Osteoblast (primary cell): Measurements from ENCODE around the gene TTLL7. TPM values are rescaled to one million over a fixed set of nuclear protein-coding genes. Genes with fewer than 3 reads are reported as not detected.

ENCODE experiments used
- DNase-seq: peaks from one replicate; pipeline ENCODE4 v3.0.0; 2011; ENCODE audit warnings: low spot score, mixed read lengths; ENCODE audit not compliant: insufficient read length; ENCODE audit errors: missing footprints
- H2AFZ ChIP-seq: 2 replicates; pipeline ENCODE4 v1.6.0; 2011; ENCODE audit warnings: mild to moderate bottlenecking, low read length
- H3K27ac ChIP-seq: 2 replicates; pipeline ENCODE4 v1.5.1; 2011; ENCODE audit warnings: mild to moderate bottlenecking, low read depth, low read length, moderate library complexity
- H3K27me3 ChIP-seq: 2 replicates; pipeline ENCODE4 v1.6.0; 2012; ENCODE audit warnings: mild to moderate bottlenecking, control low read depth, inconsistent platforms, low read length, moderate library complexity; ENCODE audit not compliant: insufficient read depth
- H3K36me3 ChIP-seq: 2 replicates; pipeline ENCODE4 v1.5.1; 2011; ENCODE audit warnings: mild to moderate bottlenecking, low read length, control low read depth, moderate library complexity; ENCODE audit not compliant: insufficient read depth
- H3K4me1 ChIP-seq: 2 replicates; pipeline ENCODE4 v1.5.1; 2011; ENCODE audit warnings: mild to moderate bottlenecking, low read length, control low read depth, moderate library complexity; ENCODE audit not compliant: insufficient read depth
- H3K4me2 ChIP-seq: 2 replicates; pipeline ENCODE4 v1.6.0; 2011; ENCODE audit warnings: mild to moderate bottlenecking, low read length; ENCODE audit not compliant: insufficient read depth
- H3K4me3 ChIP-seq: fragments of 200-600 bp; sonication (generic); 3 replicates; pipeline ENCODE4 v1.5.1; 2012; ENCODE audit warnings: mild to moderate bottlenecking, low read length, inconsistent platforms; ENCODE audit not compliant: insufficient read depth
- H3K79me2 ChIP-seq: 2 replicates; pipeline ENCODE4 v1.6.0; 2012; ENCODE audit warnings: mild to moderate bottlenecking, low read length, control low read depth, inconsistent platforms; ENCODE audit not compliant: insufficient read depth
- H3K9me3 ChIP-seq: 2 replicates; pipeline ENCODE4 v1.5.1; 2011; ENCODE audit warnings: low read depth, low read length, control low read depth
- H4K20me1 ChIP-seq: 2 replicates; pipeline ENCODE4 v1.6.0; 2012; ENCODE audit warnings: mild to moderate bottlenecking, low read length, control low read depth; ENCODE audit not compliant: insufficient read depth
- total RNA-seq: library from RNA; depleted of rRNA; stranded (reverse); fragments of >200 nt; gene quantifications from 2 replicates; pipeline ENCODE4 v1.2.3, GENCODE V29; 2012
- TF ChIP-seq, protein P1 (sequence below): IDR thresholded peaks from 2 replicates; pipeline ENCODE4 v1.5.1; 2011; ENCODE audit warnings: mild to moderate bottlenecking, low read depth, low read length, moderate library complexity; ENCODE audit errors: extremely low read depth

The TTLL7 gene
- total RNA-seq, 1 donor: 13.8 TPM

DNA sequence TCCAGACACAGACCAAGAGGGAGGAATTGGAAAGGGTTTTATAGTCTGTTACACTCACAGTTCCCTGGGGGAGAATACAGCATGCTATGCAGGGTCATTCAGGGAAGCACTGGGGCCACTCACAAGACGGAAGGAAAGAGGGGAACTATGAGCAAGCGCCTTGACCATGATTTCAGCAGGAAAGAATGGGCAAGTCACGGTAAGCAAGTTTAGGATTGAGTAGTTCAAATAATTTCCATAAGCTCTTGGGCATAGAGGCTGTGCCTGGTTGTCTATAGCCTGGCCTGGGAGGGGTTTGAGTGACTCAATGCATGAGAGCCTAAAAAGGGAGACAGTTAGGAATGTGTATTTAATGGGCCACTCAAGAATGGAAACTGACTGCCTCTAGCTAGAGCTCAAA is 176.7 kb downstream of the TTLL7 start:
- Histone ChIP-seq H3K27ac (no peak overlapping the region), H3K4me3 (no peak overlapping the region), H3K79me2 (no peaks in the 10 kb centered on the region), H3K4me2 (no peak overlapping the region), H4K20me1 (no peaks in the 10 kb centered on the region), H3K9me3 (no peaks in the 10 kb centered on the region), H3K36me3 (no peaks in the 10 kb centered on the region), H2AFZ (no peak overlapping the region), H3K4me1 (no peaks in the 10 kb centered on the region), H3K27me3 (no peaks in the 10 kb centered on the region)
- TF ChIP-seq, protein P1, sequence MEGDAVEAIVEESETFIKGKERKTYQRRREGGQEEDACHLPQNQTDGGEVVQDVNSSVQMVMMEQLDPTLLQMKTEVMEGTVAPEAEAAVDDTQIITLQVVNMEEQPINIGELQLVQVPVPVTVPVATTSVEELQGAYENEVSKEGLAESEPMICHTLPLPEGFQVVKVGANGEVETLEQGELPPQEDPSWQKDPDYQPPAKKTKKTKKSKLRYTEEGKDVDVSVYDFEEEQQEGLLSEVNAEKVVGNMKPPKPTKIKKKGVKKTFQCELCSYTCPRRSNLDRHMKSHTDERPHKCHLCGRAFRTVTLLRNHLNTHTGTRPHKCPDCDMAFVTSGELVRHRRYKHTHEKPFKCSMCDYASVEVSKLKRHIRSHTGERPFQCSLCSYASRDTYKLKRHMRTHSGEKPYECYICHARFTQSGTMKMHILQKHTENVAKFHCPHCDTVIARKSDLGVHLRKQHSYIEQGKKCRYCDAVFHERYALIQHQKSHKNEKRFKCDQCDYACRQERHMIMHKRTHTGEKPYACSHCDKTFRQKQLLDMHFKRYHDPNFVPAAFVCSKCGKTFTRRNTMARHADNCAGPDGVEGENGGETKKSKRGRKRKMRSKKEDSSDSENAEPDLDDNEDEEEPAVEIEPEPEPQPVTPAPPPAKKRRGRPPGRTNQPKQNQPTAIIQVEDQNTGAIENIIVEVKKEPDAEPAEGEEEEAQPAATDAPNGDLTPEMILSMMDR: no peak
- no peak for DNase-seq

DNA sequence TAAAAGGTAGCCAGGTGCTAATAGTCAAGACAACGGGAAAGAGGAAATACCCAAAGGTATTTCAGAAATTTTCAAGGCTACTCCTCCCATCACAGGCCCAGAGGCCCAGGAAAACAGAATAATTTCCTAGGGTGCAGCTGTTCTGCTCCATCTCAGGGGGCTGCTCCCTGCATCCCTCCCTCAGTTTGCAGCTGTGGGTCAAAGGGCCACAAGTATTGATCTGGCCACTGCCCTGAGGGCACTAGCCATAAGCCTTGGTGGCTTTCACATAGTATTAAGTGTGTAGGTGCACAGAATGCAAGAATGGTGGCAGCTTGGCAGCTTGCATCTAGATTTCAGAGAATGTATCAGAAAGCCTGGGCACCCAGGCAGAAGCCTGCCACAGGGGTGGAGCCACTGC is 179.5 kb downstream of the TTLL7 start:
- no peaks in the 10 kb centered on the region for H3K79me2 ChIP-seq
- no peak overlapping the region for H3K27ac ChIP-seq
- H3K4me2 ChIP-seq: no peak overlapping the region
- DNase-seq: no peak
- H4K20me1 ChIP-seq: no peaks in the 10 kb centered on the region
- no peak overlapping the region for H2AFZ ChIP-seq
- no peaks in the 10 kb centered on the region for H3K36me3 ChIP-seq
- no peaks in the 10 kb centered on the region for H3K4me1 ChIP-seq
- H3K9me3 ChIP-seq: no peaks in the 10 kb centered on the region
- no peaks in the 10 kb centered on the region for H3K27me3 ChIP-seq
- H3K4me3 ChIP-seq: no peak overlapping the region
- TF ChIP-seq, protein P1: no peak

DNA sequence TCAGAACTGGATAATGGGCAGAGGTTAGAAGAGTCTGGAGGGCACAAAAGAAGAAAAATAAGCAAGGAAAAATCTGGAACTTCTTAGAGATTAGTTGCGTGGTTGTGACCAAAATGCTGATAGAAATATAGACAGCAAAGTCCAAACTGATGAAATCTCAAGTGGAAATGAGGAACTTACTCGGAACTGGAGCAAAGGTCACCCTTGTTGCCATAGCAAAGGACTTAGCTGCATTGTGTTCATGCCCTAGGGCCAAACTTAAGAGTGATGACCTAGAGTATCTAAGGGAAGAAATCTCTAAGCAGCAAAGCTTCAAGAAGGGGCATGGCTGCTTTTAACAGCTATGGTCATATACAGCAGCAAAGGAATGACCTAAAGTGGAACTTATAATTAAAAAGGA is 180.0 kb downstream of the TTLL7 start:
- Histone ChIP-seq H3K27me3 (no peaks in the 10 kb centered on the region), H3K4me2 (no peak overlapping the region), H3K9me3 (no peaks in the 10 kb centered on the region), H3K4me3 (no peak overlapping the region), H2AFZ (no peak overlapping the region), H3K79me2 (no peaks in the 10 kb centered on the region), H3K4me1 (no peaks in the 10 kb centered on the region), H3K36me3 (no peaks in the 10 kb centered on the region), H3K27ac (no peak overlapping the region), H4K20me1 (no peaks in the 10 kb centered on the region)
- TF ChIP-seq, protein P1: no peak
- DNase-seq: no peak

DNA sequence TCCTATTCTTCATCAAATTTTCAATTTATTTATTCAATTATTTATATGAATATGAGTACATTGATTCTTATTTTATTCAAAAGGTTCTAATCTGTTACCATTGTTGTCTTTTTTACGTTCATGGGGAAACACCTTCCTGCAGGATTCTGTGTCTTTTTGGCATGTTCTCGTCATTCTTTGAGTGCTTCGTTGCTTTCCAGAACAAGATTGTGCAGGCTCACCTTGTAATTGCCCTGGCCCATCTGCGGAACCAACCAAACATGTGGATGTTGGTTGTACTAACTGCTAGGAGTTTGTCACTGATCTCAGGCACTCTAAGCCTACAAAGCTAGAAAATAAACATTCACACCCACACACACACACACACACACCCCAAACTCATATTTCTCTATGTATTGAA is 182.1 kb downstream of the TTLL7 start:
- H3K36me3 ChIP-seq: no peaks in the 10 kb centered on the region
- no peak overlapping the region for H3K4me2 ChIP-seq
- H3K27me3 ChIP-seq: no peaks in the 10 kb centered on the region
- H3K9me3 ChIP-seq: no peaks in the 10 kb centered on the region
- no peak overlapping the region for H3K4me3 ChIP-seq
- H2AFZ ChIP-seq: no peak overlapping the region
- TF ChIP-seq, protein P1: no peak
- DNase-seq: no peak
- no peaks in the 10 kb centered on the region for H3K79me2 ChIP-seq
- no peaks in the 10 kb centered on the region for H4K20me1 ChIP-seq
- no peak overlapping the region for H3K27ac ChIP-seq
- H3K4me1 ChIP-seq: no peaks in the 10 kb centered on the region
